HepG2 (cell line): ENCODE results near the gene C6orf15. TPM values are rescaled to one million over a fixed set of nuclear protein-coding genes. Genes with fewer than 3 reads are reported as not detected.

Source experiments
- ADNP ChIP-seq: sonication (generic); formaldehyde crosslinking; IDR thresholded peaks from 2 replicates; pipeline ENCODE4 v1.4.0; 2020; ENCODE audit warnings: missing genetic modification reagents
- CENPX ChIP-seq: sonication (generic); formaldehyde crosslinking; IDR thresholded peaks from 2 replicates; pipeline ENCODE4 v1.9.0; 2021; ENCODE audit warnings: mild to moderate bottlenecking, missing genetic modification reagents, moderate library complexity
- ELF4 ChIP-seq: sonication (generic); formaldehyde crosslinking; IDR thresholded peaks from 2 replicates; pipeline ENCODE4 v1.5.0; 2020; ENCODE audit warnings: missing genetic modification reagents, mild to moderate bottlenecking, moderate library complexity, borderline replicate concordance
- FOXA3 ChIP-seq: IDR thresholded peaks from 2 replicates; pipeline ENCODE4 v1.6.1; 2016; ENCODE audit warnings: missing genetic modification reagents, missing compliant biosample characterization
- GTF2F1 ChIP-seq: fragments of 150-350 bp; IDR thresholded peaks from 2 replicates; pipeline ENCODE4 v1.6.1; 2014; ENCODE audit warnings: low read length
- ONECUT2 ChIP-seq: sonication (generic); formaldehyde crosslinking; IDR thresholded peaks from 2 replicates; pipeline ENCODE4 v1.4.0; 2020; ENCODE audit warnings: missing genetic modification reagents
- PAX8 ChIP-seq: sonication (generic); formaldehyde crosslinking; IDR thresholded peaks from 2 replicates; pipeline ENCODE4 v1.8.0; 2022; ENCODE audit warnings: mild to moderate bottlenecking, missing genetic modification reagents, borderline replicate concordance
- RAD21 ChIP-seq: fragments of 450-650 bp; formaldehyde crosslinking; IDR thresholded peaks from 2 replicates; pipeline ENCODE4 v1.5.0; 2020; ENCODE audit warnings: mild to moderate bottlenecking
- SPEN ChIP-seq: sonication (generic); formaldehyde crosslinking; IDR thresholded peaks from 2 replicates; pipeline ENCODE4 v1.5.1; 2020; ENCODE audit warnings: low read depth, mild to moderate bottlenecking, missing genetic modification reagents
- TCF7L2 ChIP-seq: IDR thresholded peaks from 2 replicates; pipeline ENCODE4 v1.6.1; 2011; ENCODE audit warnings: mild to moderate bottlenecking, low read depth, low read length, moderate library complexity
- ZBTB1 ChIP-seq: sonication (generic); formaldehyde crosslinking; IDR thresholded peaks from 2 replicates; pipeline ENCODE4 v1.4.0; 2020; ENCODE audit warnings: missing genetic modification reagents, borderline replicate concordance
- ZNF34 ChIP-seq: sonication (generic); formaldehyde crosslinking; IDR thresholded peaks from 2 replicates; pipeline ENCODE4 v1.4.0; 2020; ENCODE audit warnings: mild to moderate bottlenecking, missing genetic modification reagents, borderline replicate concordance
- ZNF367 ChIP-seq: sonication (generic); formaldehyde crosslinking; IDR thresholded peaks from 2 replicates; pipeline ENCODE4 v1.4.0; 2020; ENCODE audit warnings: missing genetic modification reagents, borderline replicate concordance
- ZNF484 ChIP-seq: sonication (generic); formaldehyde crosslinking; IDR thresholded peaks from 2 replicates; pipeline ENCODE4 v1.5.1; 2020; ENCODE audit warnings: mild to moderate bottlenecking, low read depth, missing genetic modification reagents, borderline replicate concordance
- ZNF569 ChIP-seq: sonication (generic); formaldehyde crosslinking; IDR thresholded peaks from 2 replicates; pipeline ENCODE4 v1.5.0; 2020; ENCODE audit warnings: mild to moderate bottlenecking, missing genetic modification reagents, moderate library complexity, borderline replicate concordance
- ZNF678 ChIP-seq: sonication (generic); formaldehyde crosslinking; IDR thresholded peaks from 2 replicates; pipeline ENCODE4 v1.4.0; 2020; ENCODE audit warnings: mild to moderate bottlenecking, missing genetic modification reagents
- polyA plus RNA-seq, 8 experiments: library from polyadenylated mRNA; depleted of rRNA in 3 of 8; stranded (reverse) in 7 of 8; unstranded in 1 of 8; fragments of >200 nt; fragmentation: Illumina TruSeq in 4 of 8; extraction: Trizol in 4 of 8; gene quantifications; 2 replicates each; pipeline versions ENCODE4 v1.2.1 to v1.2.3, GENCODE V29; 2011 to 2016; ENCODE audit warnings: low read depth in 4 of 8, missing spikeins in 1 of 8, mixed read lengths in 1 of 8; ENCODE audit not compliant: insufficient read depth in 1 of 8
- total RNA-seq, 5 experiments: library from RNA; depleted of rRNA; stranded (reverse); fragments of >200 nt; fragmentation: Illumina TruSeq; extraction: Trizol; gene quantifications; 2 replicates each; pipeline ENCODE4 v1.2.3, GENCODE V29; 2016; ENCODE audit warnings: low read depth in 1 of 5
- TF ChIP-seq, protein P1 (sequence below): sonication (generic); formaldehyde crosslinking; IDR thresholded peaks from 2 replicates; pipeline ENCODE4 v1.5.1; 2020; ENCODE audit warnings: mild to moderate bottlenecking, missing genetic modification reagents, borderline replicate concordance
- TF ChIP-seq, protein P2 (sequence below): IDR thresholded peaks from 2 replicates; pipeline ENCODE4 v1.6.1; 2016; ENCODE audit warnings: missing compliant biosample characterization, missing genetic modification reagents, borderline replicate concordance
- TF ChIP-seq, protein P3 (sequence below): IDR thresholded peaks from 2 replicates; pipeline ENCODE4 v1.6.1; 2016; ENCODE audit warnings: missing biosample characterization, missing genetic modification reagents, low read depth
- TF ChIP-seq, protein P4 (sequence below): sonication (generic); formaldehyde crosslinking; IDR thresholded peaks from 2 replicates; pipeline ENCODE4 v1.5.0; 2020; ENCODE audit warnings: missing genetic modification reagents
- TF ChIP-seq, protein P5 (sequence below), 2 experiments: sonication (generic) in 1 of 2; formaldehyde crosslinking in 1 of 2; IDR thresholded peaks; 2 replicates each; pipeline versions ENCODE4 v1.4.0 to v1.6.1; 2018 to 2020; ENCODE audit warnings: missing genetic modification reagents in 2 of 2, borderline replicate concordance in 1 of 2, low read depth in 1 of 2, mild to moderate bottlenecking in 1 of 2, missing biosample characterization in 1 of 2

C6orf15 gene
- total and polyA plus RNA-seq, 2 of the 13 experiments (the other 11 are each of a cell fraction or from before 2014, with no cell fraction given) = not detected

DNA sequence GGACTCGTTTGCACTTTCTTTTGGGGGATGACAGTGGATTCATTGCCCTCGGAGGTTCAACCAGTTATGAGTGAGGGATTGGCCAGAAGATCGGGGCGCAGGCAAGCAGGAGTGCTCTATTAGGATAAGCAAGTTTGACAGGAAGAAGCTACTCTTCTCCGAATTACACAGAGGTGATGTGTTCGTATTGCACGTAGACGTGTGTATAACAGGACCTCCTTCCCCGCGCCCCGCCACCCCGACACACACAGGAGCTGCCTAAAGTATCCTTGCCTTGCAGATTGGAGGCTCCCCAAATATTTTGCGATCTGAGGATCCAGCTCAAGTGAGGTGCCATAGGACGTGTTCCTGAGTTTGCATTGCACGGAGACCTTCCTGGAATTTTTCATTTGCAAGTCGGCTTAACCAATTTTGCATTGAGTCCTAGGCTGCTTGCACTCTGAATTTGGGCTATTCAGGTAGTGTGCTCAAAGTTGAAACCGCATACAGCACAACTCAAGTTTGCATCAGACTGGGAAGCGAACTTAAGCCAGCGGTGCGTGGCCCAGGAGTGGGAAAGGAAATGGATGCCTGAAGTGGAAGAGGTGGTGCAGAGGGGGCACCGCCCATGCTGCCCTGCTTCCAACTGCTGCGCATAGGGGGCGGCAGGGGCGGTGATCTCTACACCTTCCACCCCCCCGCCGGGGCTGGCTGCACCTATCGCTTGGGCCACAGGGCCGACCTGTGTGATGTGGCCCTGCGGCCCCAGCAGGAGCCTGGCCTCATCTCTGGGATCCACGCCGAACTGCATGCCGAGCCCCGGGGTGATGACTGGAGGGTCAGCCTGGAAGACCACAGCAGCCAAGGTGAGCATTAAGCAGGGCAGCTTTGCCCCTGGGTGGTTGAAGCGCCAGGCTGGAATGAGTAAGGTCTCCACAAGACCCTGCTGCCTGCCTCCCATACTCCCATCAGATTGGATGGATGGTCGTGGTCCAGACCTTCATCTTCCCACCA is 46.8 kb upstream of the C6orf15 start (continued):
- TF ChIP-seq, protein P1, sequence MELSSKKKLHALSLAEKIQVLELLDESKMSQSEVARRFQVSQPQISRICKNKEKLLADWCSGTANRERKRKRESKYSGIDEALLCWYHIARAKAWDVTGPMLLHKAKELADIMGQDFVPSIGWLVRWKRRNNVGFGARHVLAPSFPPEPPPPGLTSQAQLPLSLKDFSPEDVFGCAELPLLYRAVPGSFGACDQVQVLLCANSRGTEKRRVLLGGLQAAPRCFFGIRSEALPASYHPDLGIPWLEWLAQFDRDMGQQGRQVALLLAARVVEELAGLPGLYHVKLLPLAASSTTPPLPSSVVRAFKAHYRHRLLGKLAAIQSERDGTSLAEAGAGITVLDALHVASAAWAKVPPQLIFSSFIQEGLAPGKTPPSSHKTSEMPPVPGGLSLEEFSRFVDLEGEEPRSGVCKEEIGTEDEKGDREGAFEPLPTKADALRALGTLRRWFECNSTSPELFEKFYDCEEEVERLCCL = no peak
- TF ChIP-seq ADNP (CRISPR knock-in tag) (0 out of 2 replicates have a peak, but pooled peaks have one; percentile 26), TCF7L2 (no peak), RAD21 (peak; percentile 34; the same call in 1 of the 2 replicates), ZNF34 (no peak), ONECUT2 (CRISPR knock-in tag) (no peak), ZNF569 (CRISPR knock-in tag) (no peak), PAX8 (CRISPR knock-in tag) (no peak), CENPX (CRISPR knock-in tag) (no peak), GTF2F1 (no peak), FOXA3 (CRISPR knock-in tag) (no peak), ZBTB1 (CRISPR knock-in tag) (no peak), ZNF367 (0 out of 2 replicates have a peak, but pooled peaks have one; percentile 33), SPEN (no peak), ZNF678 (no peak), ZNF484 (no peak), ELF4 (no peak)
- TF ChIP-seq, protein P2, sequence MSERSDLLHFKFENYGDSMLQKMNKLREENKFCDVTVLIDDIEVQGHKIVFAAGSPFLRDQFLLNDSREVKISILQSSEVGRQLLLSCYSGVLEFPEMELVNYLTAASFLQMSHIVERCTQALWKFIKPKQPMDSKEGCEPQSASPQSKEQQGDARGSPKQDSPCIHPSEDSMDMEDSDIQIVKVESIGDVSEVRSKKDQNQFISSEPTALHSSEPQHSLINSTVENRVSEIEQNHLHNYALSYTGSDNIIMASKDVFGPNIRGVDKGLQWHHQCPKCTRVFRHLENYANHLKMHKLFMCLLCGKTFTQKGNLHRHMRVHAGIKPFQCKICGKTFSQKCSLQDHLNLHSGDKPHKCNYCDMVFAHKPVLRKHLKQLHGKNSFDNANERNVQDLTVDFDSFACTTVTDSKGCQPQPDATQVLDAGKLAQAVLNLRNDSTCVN (CRISPR knock-in tag) = no peak
- TF ChIP-seq, protein P3, sequence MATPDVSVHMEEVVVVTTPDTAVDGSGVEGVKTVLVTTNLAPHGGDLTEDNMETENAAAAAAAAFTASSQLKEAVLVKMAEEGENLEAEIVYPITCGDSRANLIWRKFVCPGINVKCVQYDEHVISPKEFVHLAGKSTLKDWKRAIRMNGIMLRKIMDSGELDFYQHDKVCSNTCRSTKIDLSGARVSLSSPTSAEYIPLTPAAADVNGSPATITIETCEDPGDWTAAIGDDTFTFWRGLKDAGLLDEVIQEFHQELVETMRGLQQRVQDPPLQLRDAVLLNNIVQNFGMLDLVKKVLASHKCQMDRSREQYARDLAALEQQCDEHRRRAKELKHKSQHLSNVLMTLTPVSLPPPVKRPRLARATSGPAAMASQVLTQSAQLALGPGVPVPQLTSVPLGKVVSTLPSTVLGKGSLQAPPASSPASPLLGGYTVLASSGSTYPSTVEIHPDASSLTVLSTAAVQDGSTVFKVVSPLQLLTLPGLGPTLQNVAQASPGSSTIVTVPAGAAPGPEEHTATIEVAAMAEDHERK = no peak
- TF ChIP-seq, protein P4, sequence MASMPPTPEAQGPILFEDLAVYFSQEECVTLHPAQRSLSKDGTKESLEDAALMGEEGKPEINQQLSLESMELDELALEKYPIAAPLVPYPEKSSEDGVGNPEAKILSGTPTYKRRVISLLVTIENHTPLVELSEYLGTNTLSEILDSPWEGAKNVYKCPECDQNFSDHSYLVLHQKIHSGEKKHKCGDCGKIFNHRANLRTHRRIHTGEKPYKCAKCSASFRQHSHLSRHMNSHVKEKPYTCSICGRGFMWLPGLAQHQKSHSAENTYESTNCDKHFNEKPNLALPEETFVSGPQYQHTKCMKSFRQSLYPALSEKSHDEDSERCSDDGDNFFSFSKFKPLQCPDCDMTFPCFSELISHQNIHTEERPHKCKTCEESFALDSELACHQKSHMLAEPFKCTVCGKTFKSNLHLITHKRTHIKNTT (CRISPR knock-in tag) = peak; percentile 65; the same call in 1 of the 2 replicates
- TF ChIP-seq, protein P5, sequence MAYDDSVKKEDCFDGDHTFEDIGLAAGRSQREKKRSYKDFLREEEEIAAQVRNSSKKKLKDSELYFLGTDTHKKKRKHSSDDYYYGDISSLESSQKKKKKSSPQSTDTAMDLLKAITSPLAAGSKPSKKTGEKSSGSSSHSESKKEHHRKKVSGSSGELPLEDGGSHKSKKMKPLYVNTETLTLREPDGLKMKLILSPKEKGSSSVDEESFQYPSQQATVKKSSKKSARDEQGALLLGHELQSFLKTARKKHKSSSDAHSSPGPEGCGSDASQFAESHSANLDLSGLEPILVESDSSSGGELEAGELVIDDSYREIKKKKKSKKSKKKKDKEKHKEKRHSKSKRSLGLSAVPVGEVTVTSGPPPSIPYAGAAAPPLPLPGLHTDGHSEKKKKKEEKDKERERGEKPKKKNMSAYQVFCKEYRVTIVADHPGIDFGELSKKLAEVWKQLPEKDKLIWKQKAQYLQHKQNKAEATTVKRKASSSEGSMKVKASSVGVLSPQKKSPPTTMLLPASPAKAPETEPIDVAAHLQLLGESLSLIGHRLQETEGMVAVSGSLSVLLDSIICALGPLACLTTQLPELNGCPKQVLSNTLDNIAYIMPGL (CRISPR knock-in tag; IDR thresholded peaks at IDR 0.05; ENCODE audit: borderline replicate concordance in 1 of 2, low read depth in 1 of 2) = no peak; a peak in 1 of 4 replicates
